ENCODE data around the gene DOCK4. TPM values are rescaled to one million over a fixed set of nuclear protein-coding genes. Genes with fewer than 3 reads are reported as not detected.

Gene DOCK4
- total RNA-seq, 6 experiments from 2014 or later: 9.4 to 29.9 (median 22.8) TPM

GRCh38 chr7:111784296-111784695 lies 421.9 kb downstream of the DOCK4 start:
- no peak overlapping the region for H3K4me3 ChIP-seq
- H3K27me3 ChIP-seq: no peaks in the 10 kb centered on the region
- no peak for DNase-seq
- TF ChIP-seq CTCF (IDR thresholded peaks at IDR 0.05): no peak
- TF ChIP-seq POLR2A (IDR thresholded peaks at IDR 0.05): no peak
- H3K27ac ChIP-seq: no peak overlapping the region
- no peaks in the 10 kb centered on the region for H3K36me3 ChIP-seq
- no peaks in the 10 kb centered on the region for H3K4me1 ChIP-seq
- ATAC-seq: no peak
- WGBS (ENCODE audit: insufficient coverage, low coverage, low lambda C conversion rate, missing lambda C conversion rate): 93% methylated on average over 2 of the region's 2 CpGs
- no peaks in the 10 kb centered on the region for H3K9me3 ChIP-seq
- intact Hi-C loops (cut with DNase I): no loop called here

GRCh38 chr7:111783854-111784253 lies 422.3 kb downstream of the DOCK4 start:
- Histone ChIP-seq H3K27me3 (no peaks in the 10 kb centered on the region), H3K4me3 (no peak overlapping the region), H3K4me1 (no peaks in the 10 kb centered on the region), H3K27ac (no peak overlapping the region), H3K36me3 (no peaks in the 10 kb centered on the region), H3K9me3 (no peaks in the 10 kb centered on the region)
- ATAC-seq: no peak
- no peak for TF ChIP-seq POLR2A (IDR thresholded peaks at IDR 0.05)
- TF ChIP-seq CTCF (IDR thresholded peaks at IDR 0.05): no peak
- DNase-seq: no peak
- intact Hi-C loops (cut with DNase I): no loop called here
- 92% methylated on average over 5 of the region's 5 CpGs for WGBS (ENCODE audit: insufficient coverage, low coverage, low lambda C conversion rate, missing lambda C conversion rate)

- TF ChIP-seq CTCF (IDR thresholded peaks at IDR 0.05) (no peak), POLR2A (IDR thresholded peaks at IDR 0.05) (no peak)
- Histone ChIP-seq H3K4me3 (no peak overlapping the region), H3K9me3 (no peaks in the 10 kb centered on the region), H3K4me1 (no peaks in the 10 kb centered on the region), H3K27me3 (no peaks in the 10 kb centered on the region), H3K36me3 (no peaks in the 10 kb centered on the region), H3K27ac (no peak overlapping the region)
- intact Hi-C loops (cut with DNase I): no loop called here
- no peak for DNase-seq
- 79% methylated on average over 1 of the region's 1 CpG for WGBS (ENCODE audit: insufficient coverage, low coverage, low lambda C conversion rate, missing lambda C conversion rate)
- ATAC-seq: no peak
Observed at GRCh38 chr7:111780527-111780926, 425.7 kb downstream of the DOCK4 start.

- no peak overlapping the region for H3K27ac ChIP-seq
- no peaks in the 10 kb centered on the region for H3K4me1 ChIP-seq
- WGBS (ENCODE audit: insufficient coverage, low coverage, low lambda C conversion rate, missing lambda C conversion rate): 56% methylated on average over 1 of the region's 1 CpG
- ATAC-seq (no peak), DNase-seq (no peak)
- H3K9me3 ChIP-seq: no peaks in the 10 kb centered on the region
- no peak overlapping the region for H3K4me3 ChIP-seq
- TF ChIP-seq POLR2A (IDR thresholded peaks at IDR 0.05) (no peak), CTCF (IDR thresholded peaks at IDR 0.05) (no peak)
- intact Hi-C loops (cut with DNase I): no loop called here
- no peaks in the 10 kb centered on the region for H3K36me3 ChIP-seq
- no peaks in the 10 kb centered on the region for H3K27me3 ChIP-seq
Observed at GRCh38 chr7:111775206-111775605, 431.0 kb downstream of the DOCK4 start.

- Histone ChIP-seq H3K4me3 (no peak overlapping the region), H3K27me3 (no peaks in the 10 kb centered on the region), H3K9me3 (no peaks in the 10 kb centered on the region), H3K36me3 (no peaks in the 10 kb centered on the region), H3K27ac (no peak overlapping the region), H3K4me1 (no peaks in the 10 kb centered on the region)
- ATAC-seq: no peak
- 97% methylated on average over 3 of the region's 3 CpGs for WGBS (ENCODE audit: insufficient coverage, low coverage, low lambda C conversion rate, missing lambda C conversion rate)
- intact Hi-C loops (cut with DNase I): no loop called here
- DNase-seq: no peak
- TF ChIP-seq CTCF (IDR thresholded peaks at IDR 0.05) (no peak), POLR2A (IDR thresholded peaks at IDR 0.05) (no peak)
Observed at GRCh38 chr7:111772716-111773115, 433.5 kb downstream of the DOCK4 start.
